SK-N-SH (cell line): Measurements from ENCODE around the gene SLC24A4. TPM values are rescaled to one million over a fixed set of nuclear protein-coding genes. Genes with fewer than 3 reads are reported as not detected.

ENCODE experiments used
- CTCF ChIA-PET: fragments of 300-600, 350-600 bp; formaldehyde crosslinking; extraction: SDS; loops from one replicate; lab custom pipeline; 2021; lab: Yijun Ruan, JAX
- POLR2A ChIA-PET: fragments of 350-600 bp; sonication (Branson Sonifier 250); formaldehyde crosslinking; extraction: SDS; loops from one replicate; lab custom pipeline; 2020; ENCODE audit warnings: antibody characterized with exemption, inconsistent platforms; lab: Yijun Ruan, JAX
- DNase-seq: peaks from one replicate; pipeline ENCODE4 v3.0.0; 2012
- H2AFZ ChIP-seq: fragments of 200-600 bp; sonication (generic); 2 replicates; pipeline ENCODE4 v1.8.1; 2016; ENCODE audit warnings: antibody characterized with exemption, mild to moderate bottlenecking, low read depth
- H3F3A ChIP-seq: fragments of 200-600 bp; sonication (generic); replicated peaks from 2 replicates; pipeline ENCODE3; 2016; ENCODE audit warnings: antibody characterized with exemption, mild to moderate bottlenecking; ENCODE audit not compliant: insufficient read depth
- H3K27ac ChIP-seq, 2 experiments: fragments of 200-500 bp in 1 of 2; fragments of 200-600 bp in 1 of 2; sonication (Bioruptor generic) in 1 of 2; sonication (generic), shearing (Covaris generic) in 1 of 2; 2 replicates each; pipeline versions ENCODE4 v1.5.1 to v1.6.1; 2014 to 2016; ENCODE audit warnings: low read depth in 2 of 2, inconsistent platforms in 1 of 2, low read length in 1 of 2, mild to moderate bottlenecking in 1 of 2, mixed read lengths in 1 of 2
- H3K27me3 ChIP-seq: fragments of 200-600 bp; sonication (generic), shearing (Covaris generic); 2 replicates; pipeline ENCODE4 v1.6.1; 2016; ENCODE audit warnings: mixed run types; ENCODE audit not compliant: insufficient read depth
- H3K36me3 ChIP-seq, 2 experiments: fragments of 200-500 bp in 1 of 2; fragments of 200-600 bp in 1 of 2; sonication (Bioruptor generic) in 1 of 2; sonication (generic) in 1 of 2; replicated peaks in 1 of 2; 2 replicates each; pipeline versions ENCODE3 to v1.5.1; 2014 to 2016; ENCODE audit warnings: low read length in 1 of 2, mild to moderate bottlenecking in 1 of 2; ENCODE audit not compliant: insufficient read depth in 2 of 2, control insufficient read depth in 1 of 2
- H3K4me1 ChIP-seq, 2 experiments: fragments of 200-500 bp in 1 of 2; fragments of 200-600 bp in 1 of 2; sonication (Bioruptor generic) in 1 of 2; sonication (generic), shearing (Covaris generic) in 1 of 2; 2 replicates each; pipeline versions ENCODE4 v1.5.1 to v1.6.1; 2014 to 2016; ENCODE audit warnings: low read depth in 1 of 2, low read length in 1 of 2, mixed run types in 1 of 2; ENCODE audit not compliant: insufficient read depth in 2 of 2, control insufficient read depth in 1 of 2
- H3K4me2 ChIP-seq: fragments of 200-600 bp; sonication (generic), shearing (Covaris generic); 2 replicates; pipeline ENCODE4 v1.6.1; 2017; ENCODE audit warnings: mixed run types
- H3K4me3 ChIP-seq, 2 experiments: fragments of 200-500 bp in 1 of 2; fragments of 200-600 bp in 1 of 2; sonication (Bioruptor generic) in 1 of 2; sonication (generic), shearing (Covaris generic) in 1 of 2; 2 replicates each; pipeline versions ENCODE4 v1.5.1 to v1.8.1; 2014 to 2016; ENCODE audit warnings: low read depth in 2 of 2, inconsistent platforms in 1 of 2, low read length in 1 of 2, mild to moderate bottlenecking in 1 of 2, mixed read lengths in 1 of 2, moderate library complexity in 1 of 2
- H3K79me2 ChIP-seq: fragments of 200-600 bp; sonication (generic); 2 replicates; pipeline ENCODE4 v1.8.1; 2017; ENCODE audit warnings: mild to moderate bottlenecking; ENCODE audit not compliant: insufficient read depth
- H3K9ac ChIP-seq: fragments of 200-600 bp; sonication (generic); 2 replicates; pipeline ENCODE4 v1.6.1; 2017; ENCODE audit warnings: mixed run types
- H3K9me2 ChIP-seq: fragments of 200-600 bp; sonication (generic); 2 replicates; pipeline ENCODE4 v1.6.1; 2017; ENCODE audit warnings: mixed run types
- H3K9me3 ChIP-seq: fragments of 200-600 bp; sonication (generic); 2 replicates; pipeline ENCODE4 v1.6.1; 2017; ENCODE audit warnings: mixed run types, mild to moderate bottlenecking, moderate library complexity
- H4K20me1 ChIP-seq: fragments of 200-600 bp; sonication (generic); 2 replicates; pipeline ENCODE4 v1.6.1; 2017; ENCODE audit warnings: mild to moderate bottlenecking, mixed run types; ENCODE audit not compliant: insufficient read depth
- ELF1 ChIP-seq: IDR thresholded peaks from 2 replicates; pipeline ENCODE4 v1.4.0; 2012
- EP300 ChIP-seq, 2 experiments: IDR thresholded peaks; 2 replicates each; pipeline versions ENCODE4 v1.4.0 to v1.6.1; 2012; ENCODE audit warnings: borderline replicate concordance in 1 of 2, low read depth in 1 of 2, low read length in 1 of 2
- FOSL2 ChIP-seq: IDR thresholded peaks from 2 replicates; pipeline ENCODE4 v1.4.0; 2012; ENCODE audit warnings: low read depth, mild to moderate bottlenecking, moderate library complexity, borderline replicate concordance
- FOXJ3 ChIP-seq: sonication (generic); formaldehyde crosslinking; IDR thresholded peaks from 2 replicates; pipeline ENCODE4 v1.5.1; 2020; ENCODE audit warnings: mild to moderate bottlenecking, missing genetic modification reagents
- IRF3 ChIP-seq: fragments of 150-350 bp; IDR thresholded peaks from 2 replicates; pipeline ENCODE4 v1.6.1; 2016; ENCODE audit warnings: mild to moderate bottlenecking, low read depth, low read length
- MAX ChIP-seq: IDR thresholded peaks from 2 replicates; pipeline ENCODE4 v1.4.0; 2012; ENCODE audit warnings: low read depth
- MXI1 ChIP-seq: IDR thresholded peaks from 2 replicates; pipeline ENCODE4 v1.6.1; 2012; ENCODE audit warnings: mild to moderate bottlenecking, low read depth, low read length, improper control_type of control experiment
- NFIC ChIP-seq: IDR thresholded peaks from 2 replicates; pipeline ENCODE4 v1.4.0; 2012; ENCODE audit warnings: borderline replicate concordance
- POLR2AphosphoS5 ChIP-seq: IDR thresholded peaks from 2 replicates; pipeline ENCODE4 v1.6.1; 2012; ENCODE audit warnings: low read depth, low read length
- REST ChIP-seq: IDR thresholded peaks from 2 replicates; pipeline ENCODE4 v1.6.1; 2012; ENCODE audit warnings: mild to moderate bottlenecking, low read depth, low read length, moderate library complexity
- RFX5 ChIP-seq: IDR thresholded peaks from 2 replicates; pipeline ENCODE4 v1.6.1; 2012; ENCODE audit warnings: mild to moderate bottlenecking, improper control_type of control experiment, low read length
- RXRA ChIP-seq: IDR thresholded peaks from 2 replicates; pipeline ENCODE4 v1.4.0; 2012; ENCODE audit warnings: low read depth, mild to moderate bottlenecking, borderline replicate concordance
- SIN3A ChIP-seq: IDR thresholded peaks from 2 replicates; pipeline ENCODE4 v1.6.1; 2012; ENCODE audit warnings: low read depth, mild to moderate bottlenecking, low read length, moderate library complexity, borderline replicate concordance
- TAF1 ChIP-seq: IDR thresholded peaks from 2 replicates; pipeline ENCODE4 v1.6.1; 2012; ENCODE audit warnings: low read depth, mild to moderate bottlenecking, low read length, moderate library complexity, borderline replicate concordance
- TCF12 ChIP-seq: IDR thresholded peaks from 2 replicates; pipeline ENCODE4 v1.4.0; 2012
- TEAD4 ChIP-seq: IDR thresholded peaks from 2 replicates; pipeline ENCODE4 v1.4.0; 2012; ENCODE audit warnings: mild to moderate bottlenecking, borderline replicate concordance; ENCODE audit not compliant: insufficient read depth
- USF2 ChIP-seq: fragments of 150-350 bp; IDR thresholded peaks from 2 replicates; pipeline ENCODE4 v1.6.1; 2017; ENCODE audit warnings: antibody characterized with exemption, low read length, low read depth, borderline replicate concordance
- YY1 ChIP-seq: IDR thresholded peaks from 2 replicates; pipeline ENCODE4 v1.4.0; 2012; ENCODE audit warnings: low read depth, mild to moderate bottlenecking
- ZBTB33 ChIP-seq: IDR thresholded peaks from 2 replicates; pipeline ENCODE4 v1.4.0; 2012; ENCODE audit warnings: low read depth, borderline replicate concordance
- WGBS: methylation state at CpG from one replicate; pipeline ENCODE4 v1.1.6; 2017; ENCODE audit warnings: low lambda C conversion rate; 5-methylcytosine and 5-hydroxymethylcytosine counted together
- polyA plus RNA-seq, 3 experiments: library from polyadenylated mRNA; depleted of rRNA; stranded (reverse); fragments of >200 nt; gene quantifications; 2 replicates each; pipeline ENCODE4 v1.2.3, GENCODE V29; 2012

Gene SLC24A4
- polyA plus RNA-seq, 1 of the 3 experiments (the other 2 are of a cell fraction), result 0.07 TPM

GRCh38 chr14:92389598-92390158, 66.7 kb downstream of the SLC24A4 start:
- WGBS, result 25% methylated on average over 12 of the region's 12 CpGs
- ChIA-PET POLR2A (no interaction called here), CTCF (no interaction called here)
- Histone ChIP-seq H3K4me2 (no peak overlapping the region), H3K4me3 (no peak overlapping the region), H3K27ac (no peak overlapping the region), H3K9me2 (no peaks in the 10 kb centered on the region), H3K9ac (no peak overlapping the region), H3K4me1 (no peaks in the 10 kb centered on the region), H3K36me3 (no peaks in the 10 kb centered on the region), H2AFZ (no peak overlapping the region), H3K27me3 (peaks cover 57% of the 10 kb centered on the region; the same call in 1 of the 2 replicates), H3K9me3 (no peaks in the 10 kb centered on the region), H3F3A (no peaks in the 10 kb centered on the region), H3K79me2 (no peaks in the 10 kb centered on the region), H4K20me1 (no peaks in the 10 kb centered on the region)
- TF ChIP-seq TAF1, result no peak
- DNase-seq, result no peak

GRCh38 chr14:92391726-92392125, 68.8 kb downstream of the SLC24A4 start:
- Histone ChIP-seq H3K4me2 (no peak overlapping the region), H3K36me3 (no peaks in the 10 kb centered on the region), H3K4me3 (no peak overlapping the region), H3K9me3 (no peaks in the 10 kb centered on the region), H3K79me2 (no peaks in the 10 kb centered on the region), H3K4me1 (no peaks in the 10 kb centered on the region), H3K27me3 (peaks cover 37% of the 10 kb centered on the region; the same call in 1 of the 2 replicates), H3F3A (no peaks in the 10 kb centered on the region), H4K20me1 (no peaks in the 10 kb centered on the region), H3K27ac (no peak overlapping the region)
- WGBS, result 31% methylated on average over 6 of the region's 10 CpGs
- CTCF ChIA-PET, result no interaction called here
- TF ChIP-seq IRF3, result no peak
- no peak for TF ChIP-seq FOSL2
- no peak for TF ChIP-seq REST
- TF ChIP-seq FOXJ3, result no peak
- no peak for TF ChIP-seq YY1
- TF ChIP-seq USF2, result no peak
- TF ChIP-seq NFIC, result no peak
- TF ChIP-seq EP300 (IDR thresholded peaks at IDR 0.05; ENCODE audit: borderline replicate concordance in 1 of 2, low read depth in 1 of 2, low read length in 1 of 2), result no peak
- TF ChIP-seq MXI1, result no peak
- TF ChIP-seq TAF1, result no peak
- TF ChIP-seq MAX, result no peak
- TF ChIP-seq TCF12, result no peak
- TF ChIP-seq RXRA, result no peak
- no peak for TF ChIP-seq SIN3A
- TF ChIP-seq ZBTB33, result no peak
- no peak for TF ChIP-seq RFX5
- TF ChIP-seq ELF1, result no peak
- no peak for TF ChIP-seq TEAD4
- no peak for TF ChIP-seq POLR2AphosphoS5
- TF ChIP-seq, all 33 proteins: peak for 0
- DNase-seq, result no peak
- POLR2A ChIA-PET, result no interaction called here
- no peak overlapping the region for H2AFZ ChIP-seq
- no peaks in the 10 kb centered on the region for H3K9me2 ChIP-seq
- no peak overlapping the region for H3K9ac ChIP-seq
